GM19238 (cell line): ENCODE data around the gene RYR3.
A peak's percentile ranks its signal among the peaks of the same experiment; 100 is the strongest.
"Not testable (repeated sequence)": the region's sequence is repeated elsewhere in the genome, so short reads cannot be mapped to it uniquely, and the experiment has no call there.

Experiments
- DNase-seq: peaks from one replicate; pipeline ENCODE4 v3.0.0; 2011; ENCODE audit warnings: low spot score; ENCODE audit not compliant: insufficient read length

RYR3 gene

GRCh38 chr15:33754242-33754641 is 443.5 kb downstream of the RYR3 start:
- DNase-seq, result no peak

- DNase-seq, result no peak
Observed at GRCh38 chr15:33756961-33757360, 446.2 kb downstream of the RYR3 start.

- no peak for DNase-seq
Observed at GRCh38 chr15:33757516-33758232, 446.9 kb downstream of the RYR3 start.

GRCh38 chr15:33766389-33766788 is 455.6 kb downstream of the RYR3 start:
- no peak for DNase-seq

GRCh38 chr15:33768670-33769190 is 458.0 kb downstream of the RYR3 start:
- DNase-seq, result no peak

- DNase-seq, result no peak
Observed at GRCh38 chr15:33773969-33774368, 463.2 kb downstream of the RYR3 start.

GRCh38 chr15:33778852-33779251 is 468.1 kb downstream of the RYR3 start:
- DNase-seq, result no peak

- DNase-seq, result peak; percentile 7
Observed at GRCh38 chr15:33780011-33780768, 469.4 kb downstream of the RYR3 start.

- DNase-seq, result no peak
Observed at GRCh38 chr15:33782966-33783365, 472.2 kb downstream of the RYR3 start.

- DNase-seq, result no peak
Observed at GRCh38 chr15:33785366-33785765, 474.6 kb downstream of the RYR3 start.

GRCh38 chr15:33788906-33789540 is 478.3 kb downstream of the RYR3 start:
- no peak for DNase-seq

GRCh38 chr15:33794453-33794852 is 483.7 kb downstream of the RYR3 start:
- DNase-seq, result no peak

GRCh38 chr15:33795070-33795469 is 484.3 kb downstream of the RYR3 start:
- DNase-seq, result no peak

GRCh38 chr15:33797651-33798050 is 486.9 kb downstream of the RYR3 start:
- DNase-seq, result no peak

- DNase-seq, result no peak
Observed at GRCh38 chr15:33801954-33802353, 491.2 kb downstream of the RYR3 start.

GRCh38 chr15:33807665-33808064 is 496.9 kb downstream of the RYR3 start:
- no peak for DNase-seq

- no peak for DNase-seq
Observed at GRCh38 chr15:33808720-33809457, 498.1 kb downstream of the RYR3 start.

- no peak for DNase-seq
Observed at GRCh38 chr15:33810073-33810595, 499.4 kb downstream of the RYR3 start.

GRCh38 chr15:33810806-33811205 is 500.0 kb downstream of the RYR3 start:
- DNase-seq, result no peak

- DNase-seq, result no peak
Observed at GRCh38 chr15:33813891-33814290, 503.1 kb downstream of the RYR3 start.

- not testable (repeated sequence) for DNase-seq
Observed at GRCh38 chr15:33819499-33819898, 508.7 kb downstream of the RYR3 start.
